ENCODE results near the gene TNXB.
"Not testable (repeated sequence)": the region's sequence is repeated elsewhere in the genome, so short reads cannot be mapped to it uniquely, and the experiment has no call there.

TNXB gene

DNA sequence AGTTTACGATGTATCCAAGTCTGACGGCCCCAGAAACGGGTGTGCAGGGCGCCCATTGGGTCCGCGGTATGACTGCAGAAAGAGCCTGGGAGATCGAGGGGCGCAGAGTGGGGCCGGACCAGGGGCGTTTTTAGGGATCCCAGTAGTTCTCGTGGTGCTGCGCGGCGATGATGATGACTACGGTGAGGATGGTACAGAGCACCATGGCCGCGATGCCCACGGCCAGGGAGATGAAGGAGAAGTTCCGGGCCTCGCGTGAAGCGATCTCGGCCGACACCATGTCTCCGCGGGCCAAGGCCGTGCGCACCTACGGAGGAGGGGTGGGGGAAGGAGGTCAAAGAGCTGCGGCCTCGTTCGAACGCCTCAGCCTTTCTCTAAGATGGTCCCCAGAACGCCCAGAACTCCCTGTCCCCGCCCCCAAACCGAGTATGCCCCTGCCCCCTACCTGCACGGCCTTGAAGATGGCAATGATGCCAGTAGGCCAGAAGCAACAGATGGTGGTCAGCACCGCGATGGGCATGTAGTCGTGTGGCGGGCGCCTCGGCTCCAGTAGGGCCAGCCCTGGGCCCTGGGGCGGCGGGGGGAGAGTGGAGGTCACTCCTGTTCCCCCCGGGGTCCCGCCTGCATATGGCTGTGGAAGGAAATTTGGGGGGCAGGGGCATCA lies 40.1 kb upstream of the TNXB start:
- no peak overlapping the region for H3K4me3 ChIP-seq (replicated peaks; ENCODE audit: low read depth, low read length)
- TF ChIP-seq, protein P1, sequence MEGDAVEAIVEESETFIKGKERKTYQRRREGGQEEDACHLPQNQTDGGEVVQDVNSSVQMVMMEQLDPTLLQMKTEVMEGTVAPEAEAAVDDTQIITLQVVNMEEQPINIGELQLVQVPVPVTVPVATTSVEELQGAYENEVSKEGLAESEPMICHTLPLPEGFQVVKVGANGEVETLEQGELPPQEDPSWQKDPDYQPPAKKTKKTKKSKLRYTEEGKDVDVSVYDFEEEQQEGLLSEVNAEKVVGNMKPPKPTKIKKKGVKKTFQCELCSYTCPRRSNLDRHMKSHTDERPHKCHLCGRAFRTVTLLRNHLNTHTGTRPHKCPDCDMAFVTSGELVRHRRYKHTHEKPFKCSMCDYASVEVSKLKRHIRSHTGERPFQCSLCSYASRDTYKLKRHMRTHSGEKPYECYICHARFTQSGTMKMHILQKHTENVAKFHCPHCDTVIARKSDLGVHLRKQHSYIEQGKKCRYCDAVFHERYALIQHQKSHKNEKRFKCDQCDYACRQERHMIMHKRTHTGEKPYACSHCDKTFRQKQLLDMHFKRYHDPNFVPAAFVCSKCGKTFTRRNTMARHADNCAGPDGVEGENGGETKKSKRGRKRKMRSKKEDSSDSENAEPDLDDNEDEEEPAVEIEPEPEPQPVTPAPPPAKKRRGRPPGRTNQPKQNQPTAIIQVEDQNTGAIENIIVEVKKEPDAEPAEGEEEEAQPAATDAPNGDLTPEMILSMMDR (IDR thresholded peaks at IDR 0.05; ENCODE audit: insufficient read depth, low read length, poor library complexity, severe bottlenecking): no peak
- H3K27me3 ChIP-seq (replicated peaks; ENCODE audit: control insufficient read depth, insufficient read depth, low read length): peaks cover 1% of the 10 kb centered on the region
- H3K36me3 ChIP-seq (ENCODE audit: control insufficient read depth, insufficient read depth, low read length): no peaks in the 10 kb centered on the region
- DNase-seq (ENCODE audit: extremely low read depth, insufficient read length): no peak

DNA sequence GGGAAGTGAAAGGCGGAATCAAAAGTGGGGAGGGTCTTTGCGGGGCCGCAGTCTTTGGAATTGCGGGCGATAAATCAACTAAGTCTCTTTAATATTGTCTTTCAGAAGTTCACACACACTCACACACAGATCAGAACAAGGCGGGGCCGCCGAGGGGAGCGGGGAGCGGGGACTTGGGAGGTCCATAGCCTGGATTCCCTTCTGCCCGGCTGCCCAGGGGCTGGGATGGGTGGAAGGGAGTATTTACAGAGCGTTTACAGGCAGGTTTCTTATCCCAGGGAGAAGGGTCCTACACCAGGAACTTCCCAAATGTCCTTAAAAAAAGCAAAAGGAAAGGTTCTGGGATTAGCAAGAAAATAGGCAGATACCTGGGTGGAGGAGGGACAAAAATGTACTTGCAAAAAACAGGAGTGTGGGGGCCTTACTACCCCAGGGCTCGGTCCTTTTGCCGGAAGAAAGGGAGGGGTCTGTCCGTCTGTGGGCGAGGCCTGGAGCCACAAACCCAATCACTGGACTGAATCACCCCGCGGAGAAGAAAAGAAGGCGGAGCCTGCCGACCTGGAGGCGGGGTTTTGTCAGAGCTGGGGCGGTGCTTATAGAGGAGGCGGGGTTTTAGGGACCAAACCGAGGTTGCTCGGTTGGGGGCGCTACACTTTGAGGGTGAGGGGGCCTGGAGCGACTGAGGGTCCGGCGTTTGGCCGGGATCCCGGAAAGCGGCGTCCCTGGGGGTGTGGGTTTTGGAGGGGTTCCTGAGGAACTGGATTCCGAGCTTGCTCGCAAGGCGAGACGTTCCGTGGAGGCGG lies 39.4 kb upstream of the TNXB start:
- TF ChIP-seq, protein P1 (IDR thresholded peaks at IDR 0.05; ENCODE audit: insufficient read depth, low read length, poor library complexity, severe bottlenecking): peak; percentile 6
- DNase-seq (ENCODE audit: extremely low read depth, insufficient read length): no peak
- Histone ChIP-seq H3K4me3 (replicated peaks; ENCODE audit: low read depth, low read length) (no peak overlapping the region), H3K36me3 (ENCODE audit: control insufficient read depth, insufficient read depth, low read length) (no peaks in the 10 kb centered on the region), H3K27me3 (replicated peaks; ENCODE audit: control insufficient read depth, insufficient read depth, low read length) (peaks cover 1% of the 10 kb centered on the region)

- H3K27me3 ChIP-seq (replicated peaks; ENCODE audit: control insufficient read depth, insufficient read depth, low read length): peaks cover 1% of the 10 kb centered on the region
- no peak for DNase-seq (ENCODE audit: extremely low read depth, insufficient read length)
These were observed 38.4 kb upstream of the TNXB start for GRCh38 chr6:32147401-32148132.

GRCh38 chr6:32146687-32147086 lies 37.5 kb upstream of the TNXB start:
- Histone ChIP-seq H3K27me3 (replicated peaks; ENCODE audit: control insufficient read depth, insufficient read depth, low read length) (peaks cover 1% of the 10 kb centered on the region), H3K4me3 (replicated peaks; ENCODE audit: low read depth, low read length) (no peak overlapping the region), H3K36me3 (ENCODE audit: control insufficient read depth, insufficient read depth, low read length) (no peaks in the 10 kb centered on the region)
- TF ChIP-seq, protein P1 (IDR thresholded peaks at IDR 0.05; ENCODE audit: insufficient read depth, low read length, poor library complexity, severe bottlenecking): no peak
- no peak for DNase-seq (ENCODE audit: extremely low read depth, insufficient read length)

More at GRCh38 chr6:32147401-32148132, 38.4 kb upstream of the TNXB start:
- H3K4me3 ChIP-seq (replicated peaks; ENCODE audit: low read depth, low read length): no peak overlapping the region
- H3K36me3 ChIP-seq (ENCODE audit: control insufficient read depth, insufficient read depth, low read length): no peaks in the 10 kb centered on the region
- TF ChIP-seq, protein P1 (IDR thresholded peaks at IDR 0.05; ENCODE audit: insufficient read depth, low read length, poor library complexity, severe bottlenecking): no peak

GRCh38 chr6:32146287-32146686 lies 37.1 kb upstream of the TNXB start:
- TF ChIP-seq, protein P1 (IDR thresholded peaks at IDR 0.05; ENCODE audit: insufficient read depth, low read length, poor library complexity, severe bottlenecking): no peak
- no peak overlapping the region for H3K4me3 ChIP-seq (replicated peaks; ENCODE audit: low read depth, low read length)
- DNase-seq (ENCODE audit: extremely low read depth, insufficient read length): no peak
- H3K36me3 ChIP-seq (ENCODE audit: control insufficient read depth, insufficient read depth, low read length): no peaks in the 10 kb centered on the region
- peaks cover 1% of the 10 kb centered on the region for H3K27me3 ChIP-seq (replicated peaks; ENCODE audit: control insufficient read depth, insufficient read depth, low read length)

DNA sequence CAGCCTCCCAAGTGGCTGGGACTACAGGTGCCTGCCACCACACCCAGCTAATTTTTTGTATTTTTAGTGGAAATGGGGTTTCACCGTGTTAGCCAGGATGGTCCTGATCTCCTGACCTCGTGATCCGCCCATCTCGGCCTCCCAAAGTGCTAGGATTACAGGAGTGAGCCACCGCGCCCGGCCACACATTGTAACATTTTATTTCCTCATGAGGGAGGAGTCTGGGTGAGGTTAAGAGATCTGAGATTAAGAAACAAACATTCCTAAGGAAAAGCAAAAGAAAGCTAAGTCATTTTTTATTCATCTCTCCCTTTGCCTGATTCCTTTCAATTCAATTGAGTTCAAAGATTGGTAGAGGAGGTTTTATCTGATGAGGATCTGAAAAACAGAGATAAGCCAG lies 35.1 kb upstream of the TNXB start:
- DNase-seq (ENCODE audit: extremely low read depth, insufficient read length); H3K4me3 ChIP-seq (replicated peaks; ENCODE audit: low read depth, low read length); H3K36me3 ChIP-seq (ENCODE audit: control insufficient read depth, insufficient read depth, low read length); H3K27me3 ChIP-seq (replicated peaks; ENCODE audit: control insufficient read depth, insufficient read depth, low read length): not testable (repeated sequence)
